Measurements from ENCODE around the gene TRAPPC10.

Gene TRAPPC10

DNA sequence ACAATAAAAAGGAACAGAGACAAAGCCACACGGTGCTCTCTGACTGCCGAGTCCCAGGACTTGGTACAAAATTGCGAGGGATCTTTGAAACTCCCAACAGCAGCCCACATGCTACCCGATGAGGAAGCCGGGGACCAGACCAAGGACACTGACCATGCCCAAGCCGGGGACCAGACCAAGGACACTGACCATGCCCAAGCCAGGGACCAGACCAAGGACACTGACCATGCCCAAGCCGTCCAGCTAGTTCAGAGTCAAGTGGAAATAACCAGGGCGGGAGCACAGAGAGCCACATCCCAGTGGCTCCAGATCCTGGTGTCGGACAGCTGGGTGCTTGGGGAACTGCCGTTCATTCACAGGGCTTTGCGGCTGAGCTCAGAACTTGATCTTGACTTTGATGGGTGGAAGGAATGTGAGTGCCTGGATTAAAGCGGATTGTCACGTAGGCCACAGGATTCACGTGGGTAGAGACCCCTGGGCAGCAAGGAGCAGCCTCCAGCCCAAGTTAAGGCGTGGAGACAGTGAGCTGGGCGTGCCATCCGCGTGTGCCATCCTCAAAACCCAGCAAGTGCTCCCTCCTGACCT lies 16.5 kb upstream of the TRAPPC10 start:
- DNase-seq (ENCODE audit: low read depth): no peak
- no peak overlapping the region for H3K4me3 ChIP-seq (ENCODE audit: low read depth, low read length)

DNA sequence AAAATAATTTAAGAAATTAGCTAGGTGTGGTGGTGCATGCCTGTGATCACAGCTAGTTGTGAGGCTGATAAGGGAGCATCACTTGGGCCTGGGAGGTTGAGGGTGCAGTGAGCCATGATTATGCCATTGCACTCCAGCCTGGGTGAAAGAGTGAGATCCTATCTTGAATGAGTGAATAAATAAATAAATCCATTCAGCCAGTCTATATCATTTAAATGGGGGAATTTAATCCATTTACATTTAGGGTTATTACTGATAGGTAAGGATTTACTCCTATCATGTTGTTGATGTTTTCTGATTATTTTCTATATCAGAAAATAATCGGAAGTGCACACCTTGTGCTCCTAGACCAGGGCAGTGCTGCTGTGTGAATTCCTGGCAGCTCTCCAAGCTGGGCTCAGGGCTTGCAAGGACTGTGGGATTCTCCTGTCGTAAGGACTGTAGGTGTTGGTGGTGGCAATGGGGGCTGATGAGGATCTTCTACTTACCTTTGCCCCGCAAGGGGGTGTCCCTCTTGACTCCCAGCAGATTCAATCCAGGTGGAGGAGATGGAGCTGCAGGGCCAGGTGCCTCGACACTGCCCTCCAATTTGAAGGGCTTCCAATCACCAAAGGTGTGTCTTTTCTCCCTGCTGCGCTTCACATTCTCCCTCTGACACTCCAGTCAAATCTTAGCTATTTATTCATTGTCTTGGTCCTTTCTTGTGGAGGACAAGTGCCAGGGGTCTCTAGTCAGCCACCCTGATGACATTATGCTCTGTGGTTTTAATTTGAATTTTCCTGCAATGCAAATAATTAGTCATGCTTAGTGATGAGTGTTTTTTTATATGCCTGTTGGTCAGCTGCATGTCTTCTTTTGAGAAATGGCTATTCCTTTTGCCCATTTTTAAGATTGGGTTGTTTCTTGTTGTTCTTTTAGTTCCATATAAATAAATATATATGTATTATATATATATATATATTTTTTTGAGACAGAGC lies 14.1 kb upstream of the TRAPPC10 start:
- H3K4me3 ChIP-seq (ENCODE audit: low read depth, low read length): no peak overlapping the region
- DNase-seq (ENCODE audit: low read depth): no peak

GRCh38 chr21:44000360-44000759 lies 11.7 kb upstream of the TRAPPC10 start:
- no peak for DNase-seq (ENCODE audit: low read depth)
- H3K4me3 ChIP-seq (ENCODE audit: low read depth, low read length): no peak overlapping the region

DNA sequence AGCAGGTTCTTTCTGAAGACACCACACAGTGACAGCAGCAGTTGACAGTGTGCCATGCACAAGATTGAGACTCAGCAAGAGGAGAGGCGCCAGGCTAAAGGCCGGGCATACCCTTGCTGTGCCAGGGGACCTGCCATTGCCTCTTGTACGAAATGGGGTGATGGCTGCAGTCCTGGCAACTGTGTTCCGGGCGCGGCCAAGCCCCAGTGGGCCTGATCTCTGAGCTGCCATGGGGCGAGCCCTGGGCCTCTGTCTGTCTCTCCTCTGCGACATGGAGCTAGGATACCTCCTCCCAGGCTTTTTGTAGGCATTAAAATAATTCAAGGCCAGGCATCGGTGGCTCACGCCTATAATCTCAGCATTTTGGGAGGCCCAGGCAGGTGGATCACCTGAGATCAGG lies 9.6 kb upstream of the TRAPPC10 start:
- no peak overlapping the region for H3K4me3 ChIP-seq (ENCODE audit: low read depth, low read length)
- DNase-seq (ENCODE audit: low read depth): no peak

DNA sequence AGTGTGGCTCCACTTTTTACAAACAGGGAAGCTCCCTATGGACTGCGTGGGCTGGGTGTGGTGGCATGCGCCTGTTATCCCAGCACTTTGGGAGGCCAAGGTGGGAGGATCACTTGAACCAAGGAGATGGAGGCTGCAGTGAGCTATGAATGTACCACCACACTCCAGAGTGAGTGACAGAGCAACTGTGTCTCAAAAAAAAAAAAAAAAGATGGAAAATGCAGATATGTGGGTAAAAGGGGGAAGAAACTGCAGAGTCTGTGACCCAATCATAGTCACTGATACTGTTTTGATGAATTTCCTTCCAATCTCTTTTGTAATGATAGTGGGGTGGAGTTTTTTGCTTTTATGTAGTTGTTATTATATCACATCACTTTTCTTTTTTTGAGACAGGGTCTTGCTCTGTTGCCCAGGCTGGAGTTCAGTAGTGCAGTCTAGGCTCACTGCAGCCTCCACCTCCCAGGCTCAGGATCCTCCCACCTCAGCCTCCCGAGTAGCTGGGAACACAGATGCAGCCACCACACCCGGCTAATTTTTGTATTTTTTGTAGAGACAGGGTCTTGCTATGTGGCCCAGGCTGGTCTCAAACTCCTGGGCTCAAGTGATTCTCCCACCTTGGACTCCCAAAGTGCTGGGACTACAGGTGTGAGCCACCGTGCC lies 8.7 kb upstream of the TRAPPC10 start:
- H3K4me3 ChIP-seq (ENCODE audit: low read depth, low read length): no peak overlapping the region
- no peak for DNase-seq (ENCODE audit: low read depth)

DNA sequence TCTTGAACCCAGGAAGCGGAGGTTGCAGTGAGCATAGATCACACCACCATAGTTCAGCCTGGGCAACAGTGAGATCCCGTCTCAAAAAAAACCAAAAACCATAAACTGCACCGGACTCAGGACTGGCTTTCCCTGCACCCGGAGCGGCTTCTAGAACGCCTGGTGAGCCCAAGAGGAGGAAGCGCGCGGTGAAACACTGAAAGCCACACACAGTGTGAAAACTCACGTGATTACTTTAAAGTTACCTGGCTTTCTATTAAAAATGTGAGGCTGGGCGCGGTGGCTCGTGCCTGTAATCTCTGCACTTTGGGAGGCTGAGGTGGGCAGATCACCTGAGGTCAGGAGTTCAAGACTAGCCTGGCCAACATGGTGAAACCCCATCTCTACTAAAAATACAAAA lies 7.0 kb upstream of the TRAPPC10 start:
- no peak overlapping the region for H3K4me3 ChIP-seq (ENCODE audit: low read depth, low read length)
- DNase-seq (ENCODE audit: low read depth): no peak

DNA sequence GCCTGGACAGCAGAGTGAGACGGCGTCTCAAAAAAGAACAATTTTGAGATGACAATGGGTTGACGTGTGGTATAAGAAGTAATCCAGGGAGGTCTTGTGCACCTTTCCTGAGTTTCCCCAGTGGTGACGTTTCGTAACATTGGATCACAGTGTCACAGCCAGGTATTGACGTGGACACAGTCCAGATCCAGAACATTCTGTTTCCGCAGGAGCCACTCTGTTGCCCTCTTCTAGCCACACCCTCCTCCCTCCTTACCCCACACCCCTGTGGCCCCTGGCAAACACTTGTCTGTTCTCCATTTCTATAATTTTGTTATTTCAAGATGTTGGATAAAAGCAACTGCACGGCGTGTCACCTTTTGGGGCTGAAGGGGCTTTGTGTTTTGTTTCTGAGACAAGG lies 6.5 kb upstream of the TRAPPC10 start:
- H3K4me3 ChIP-seq (ENCODE audit: low read depth, low read length): no peak overlapping the region

GRCh38 chr21:44006017-44006619 lies 6.0 kb upstream of the TRAPPC10 start:
- peak; percentile 69 for DNase-seq (ENCODE audit: low read depth)
- H3K4me3 ChIP-seq (ENCODE audit: low read depth, low read length): no peak overlapping the region

More for the DNA sequence above, 6.5 kb upstream of the TRAPPC10 start:
- DNase-seq (ENCODE audit: low read depth): no peak

GRCh38 chr21:44006656-44007055 lies 5.5 kb upstream of the TRAPPC10 start:
- no peak overlapping the region for H3K4me3 ChIP-seq (ENCODE audit: low read depth, low read length)

GRCh38 chr21:44010429-44010828 lies 1.7 kb upstream of the TRAPPC10 start:
- no peak for DNase-seq (ENCODE audit: low read depth)
- no peak overlapping the region for H3K4me3 ChIP-seq (ENCODE audit: low read depth, low read length)

More at GRCh38 chr21:44006656-44007055, 5.5 kb upstream of the TRAPPC10 start:
- no peak for DNase-seq (ENCODE audit: low read depth)

GRCh38 chr21:44011123-44011522 lies 986 bp upstream of the TRAPPC10 start:
- peak overlapping the region; percentile 81 for H3K4me3 ChIP-seq (ENCODE audit: low read depth, low read length)
- no peak for DNase-seq (ENCODE audit: low read depth)

- DNase-seq (ENCODE audit: low read depth): no peak
Measured at GRCh38 chr21:44012474-44013379, 618 bp downstream of the TRAPPC10 start.

DNA sequence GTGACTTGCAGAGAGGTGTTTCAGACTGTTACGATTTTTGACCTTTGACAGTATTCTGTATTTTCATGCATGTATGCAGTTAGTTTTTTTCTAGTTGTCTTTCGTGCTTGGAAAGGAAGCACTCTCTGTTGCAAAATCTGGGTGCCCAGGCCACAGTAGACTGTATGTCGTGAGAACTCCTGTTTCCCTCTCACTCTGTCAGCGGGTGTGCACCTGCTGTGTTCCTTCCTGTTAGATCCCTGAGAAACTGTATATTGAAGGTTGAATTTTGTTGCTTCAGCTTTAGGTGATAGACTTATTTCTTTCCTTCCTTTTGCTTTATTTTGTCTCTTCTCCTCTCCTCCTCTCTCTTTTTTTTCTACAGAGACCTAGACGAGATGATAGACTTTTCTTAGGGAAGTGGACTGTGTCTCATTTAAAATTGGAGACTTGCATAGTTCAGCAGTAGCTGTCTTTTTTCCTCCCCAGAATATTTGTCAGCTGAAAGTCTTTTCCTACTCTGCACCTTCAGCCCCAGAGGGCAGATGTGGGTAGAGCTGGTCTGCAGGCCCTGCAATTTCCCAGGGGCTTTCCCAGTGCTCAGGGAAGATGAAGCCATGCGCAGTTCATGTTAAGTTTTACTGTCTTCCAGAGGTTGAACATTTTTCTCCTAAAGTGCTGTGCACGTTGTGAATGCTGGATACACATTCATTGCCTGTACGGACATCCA lies 1.4 kb downstream of the TRAPPC10 start:
- no peak for DNase-seq (ENCODE audit: low read depth)
- H3K4me3 ChIP-seq (ENCODE audit: low read depth, low read length): peak overlapping the region; percentile 81

More at GRCh38 chr21:44012474-44013379, 618 bp downstream of the TRAPPC10 start:
- peak overlapping the region; percentile 81 for H3K4me3 ChIP-seq (ENCODE audit: low read depth, low read length)

GRCh38 chr21:44017601-44018000 lies 5.5 kb downstream of the TRAPPC10 start:
- no peak overlapping the region for H3K4me3 ChIP-seq (ENCODE audit: low read depth, low read length)
- no peak for DNase-seq (ENCODE audit: low read depth)

GRCh38 chr21:44018127-44018526 lies 6.0 kb downstream of the TRAPPC10 start:
- H3K4me3 ChIP-seq (ENCODE audit: low read depth, low read length): no peak overlapping the region
- DNase-seq (ENCODE audit: low read depth): no peak

GRCh38 chr21:44018813-44019567 lies 6.9 kb downstream of the TRAPPC10 start:
- no peak overlapping the region for H3K4me3 ChIP-seq (ENCODE audit: low read depth, low read length)
- no peak for DNase-seq (ENCODE audit: low read depth)

DNA sequence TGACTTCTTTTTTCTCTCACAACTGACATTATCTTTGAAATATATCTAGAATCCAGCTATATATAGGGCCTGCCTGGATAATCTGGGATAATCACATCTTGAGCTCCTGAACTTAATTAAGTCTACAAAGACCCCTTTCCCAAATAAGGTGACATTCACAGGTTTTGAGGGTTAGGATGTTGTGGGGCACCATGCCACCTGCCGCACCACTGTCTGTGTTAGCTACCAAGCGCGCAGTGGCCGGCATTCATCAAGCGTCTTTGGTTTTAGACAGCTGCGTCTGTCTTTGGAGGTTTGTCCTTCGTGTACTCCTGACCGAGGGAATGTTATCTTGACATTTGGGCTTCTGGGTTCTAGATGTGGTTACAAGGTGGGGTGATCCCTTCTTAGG lies 7.5 kb downstream of the TRAPPC10 start:
- DNase-seq (ENCODE audit: low read depth): no peak
- H3K4me3 ChIP-seq (ENCODE audit: low read depth, low read length): no peak overlapping the region

DNA sequence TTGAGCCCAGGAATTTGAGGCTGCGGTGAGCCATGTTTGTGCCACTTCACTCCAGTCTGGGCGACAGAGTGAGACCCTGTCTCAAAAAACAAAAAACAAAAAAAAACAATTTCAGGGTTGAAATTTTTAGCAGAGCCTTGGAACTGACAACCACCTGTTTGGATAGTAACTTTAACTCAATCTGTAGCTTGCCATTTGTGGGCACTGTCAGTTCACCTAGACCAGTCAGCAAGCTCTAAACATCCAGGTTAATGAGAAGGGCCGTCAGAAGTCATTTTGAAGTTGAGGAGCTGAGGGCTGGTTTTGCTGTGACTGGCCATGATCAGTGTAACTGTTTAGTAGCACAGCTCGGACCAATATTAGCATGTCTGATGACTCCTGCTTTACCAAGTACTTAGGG lies 8.4 kb downstream of the TRAPPC10 start:
- no peak overlapping the region for H3K4me3 ChIP-seq (ENCODE audit: low read depth, low read length)
- DNase-seq (ENCODE audit: low read depth): no peak
